Activated naive CD8-positive, alpha-beta T cell treated with anti-CD3 and anti-CD28 coated beads, Interleukin-2, amount 50 U/mL, for 24 hours (primary cell): ENCODE measurements around the gene BMPER.

Source experiments
- ATAC-seq: fragments of 150-1000 bp; cut with Tn5 transposase; one replicate; pipeline ENCODE4 v1.10.0; 2021
- DNase-seq: peaks from one replicate; pipeline ENCODE4 v3.0.0; 2021
- H3K27ac Mint-ChIP-seq: one replicate; pipeline ENCODE4 v1.8.0; 2021; ENCODE audit warnings: mild to moderate bottlenecking, mixed read lengths
- H3K27me3 Mint-ChIP-seq: one replicate; pipeline ENCODE4 v1.8.0; 2021; ENCODE audit warnings: mixed read lengths
- H3K36me3 Mint-ChIP-seq: one replicate; pipeline ENCODE4 v1.8.0; 2021; ENCODE audit warnings: low read depth, mixed read lengths
- H3K4me1 Mint-ChIP-seq: one replicate; pipeline ENCODE4 v1.8.0; 2021; ENCODE audit warnings: mixed read lengths
- H3K4me3 Mint-ChIP-seq: one replicate; pipeline ENCODE4 v1.8.0; 2021; ENCODE audit warnings: mild to moderate bottlenecking, moderate library complexity, mixed read lengths
- H3K9me3 Mint-ChIP-seq: one replicate; pipeline ENCODE4 v1.8.0; 2021; ENCODE audit warnings: mixed read lengths

Gene BMPER

GRCh38 chr7:34031156-34031555, 125.8 kb downstream of the BMPER start:
- H3K27me3 Mint-ChIP-seq, result peaks cover 2% of the 10 kb centered on the region
- H3K4me1 Mint-ChIP-seq, result no peaks in the 10 kb centered on the region
- H3K36me3 Mint-ChIP-seq, result no peaks in the 10 kb centered on the region
- no peak overlapping the region for H3K4me3 Mint-ChIP-seq
- H3K9me3 Mint-ChIP-seq, result no peaks in the 10 kb centered on the region
- no peak for DNase-seq
- ATAC-seq, result no peak
- H3K27ac Mint-ChIP-seq, result no peak overlapping the region

- H3K27ac Mint-ChIP-seq, result no peak overlapping the region
- H3K9me3 Mint-ChIP-seq, result no peaks in the 10 kb centered on the region
- no peak for ATAC-seq
- H3K4me1 Mint-ChIP-seq, result no peaks in the 10 kb centered on the region
- H3K4me3 Mint-ChIP-seq, result no peak overlapping the region
- no peaks in the 10 kb centered on the region for H3K36me3 Mint-ChIP-seq
- no peaks in the 10 kb centered on the region for H3K27me3 Mint-ChIP-seq
- DNase-seq, result no peak
These were observed 129.4 kb downstream of the BMPER start for GRCh38 chr7:34034728-34035127.

- H3K4me3 Mint-ChIP-seq, result no peak overlapping the region
- H3K4me1 Mint-ChIP-seq, result no peaks in the 10 kb centered on the region
- H3K27me3 Mint-ChIP-seq, result no peaks in the 10 kb centered on the region
- no peaks in the 10 kb centered on the region for H3K36me3 Mint-ChIP-seq
- ATAC-seq, result no peak
- H3K27ac Mint-ChIP-seq, result no peak overlapping the region
- no peak for DNase-seq
- H3K9me3 Mint-ChIP-seq, result no peaks in the 10 kb centered on the region
These were observed 130.9 kb downstream of the BMPER start for GRCh38 chr7:34036051-34036920.

GRCh38 chr7:34036972-34037792, 131.8 kb downstream of the BMPER start:
- Mint-ChIP-seq H3K4me3 (no peak overlapping the region), H3K27ac (no peak overlapping the region), H3K4me1 (no peaks in the 10 kb centered on the region), H3K27me3 (no peaks in the 10 kb centered on the region), H3K9me3 (no peaks in the 10 kb centered on the region), H3K36me3 (no peaks in the 10 kb centered on the region)
- no peak for DNase-seq
- ATAC-seq, result no peak

GRCh38 chr7:34038816-34039470, 133.6 kb downstream of the BMPER start:
- H3K9me3 Mint-ChIP-seq, result no peaks in the 10 kb centered on the region
- ATAC-seq, result no peak
- H3K4me3 Mint-ChIP-seq, result no peak overlapping the region
- no peak for DNase-seq
- H3K27ac Mint-ChIP-seq, result no peak overlapping the region
- H3K36me3 Mint-ChIP-seq, result no peaks in the 10 kb centered on the region
- H3K27me3 Mint-ChIP-seq, result no peaks in the 10 kb centered on the region
- H3K4me1 Mint-ChIP-seq, result no peaks in the 10 kb centered on the region

- Mint-ChIP-seq H3K36me3 (no peaks in the 10 kb centered on the region), H3K4me3 (no peak overlapping the region), H3K9me3 (peaks cover 3% of the 10 kb centered on the region), H3K27me3 (no peaks in the 10 kb centered on the region), H3K27ac (no peak overlapping the region), H3K4me1 (no peaks in the 10 kb centered on the region)
- ATAC-seq (no peak), DNase-seq (no peak)
These were observed 136.4 kb downstream of the BMPER start for GRCh38 chr7:34041707-34042106.

GRCh38 chr7:34042406-34042805, 137.1 kb downstream of the BMPER start:
- ATAC-seq, result no peak
- no peak for DNase-seq
- no peak overlapping the region for H3K4me3 Mint-ChIP-seq
- H3K36me3 Mint-ChIP-seq, result no peaks in the 10 kb centered on the region
- no peak overlapping the region for H3K27ac Mint-ChIP-seq
- no peaks in the 10 kb centered on the region for H3K4me1 Mint-ChIP-seq
- no peaks in the 10 kb centered on the region for H3K27me3 Mint-ChIP-seq
- peaks cover 3% of the 10 kb centered on the region for H3K9me3 Mint-ChIP-seq

- H3K4me3 Mint-ChIP-seq, result no peak overlapping the region
- peaks cover 3% of the 10 kb centered on the region for H3K9me3 Mint-ChIP-seq
- H3K27ac Mint-ChIP-seq, result no peak overlapping the region
- no peaks in the 10 kb centered on the region for H3K36me3 Mint-ChIP-seq
- no peaks in the 10 kb centered on the region for H3K4me1 Mint-ChIP-seq
- no peaks in the 10 kb centered on the region for H3K27me3 Mint-ChIP-seq
- ATAC-seq, result no peak
- no peak for DNase-seq
These were observed 138.3 kb downstream of the BMPER start for GRCh38 chr7:34043461-34044305.

- DNase-seq, result no peak
- H3K36me3 Mint-ChIP-seq, result no peaks in the 10 kb centered on the region
- peaks cover 3% of the 10 kb centered on the region for H3K9me3 Mint-ChIP-seq
- ATAC-seq, result no peak
- H3K27me3 Mint-ChIP-seq, result no peaks in the 10 kb centered on the region
- H3K27ac Mint-ChIP-seq, result no peak overlapping the region
- H3K4me1 Mint-ChIP-seq, result no peaks in the 10 kb centered on the region
- H3K4me3 Mint-ChIP-seq, result no peak overlapping the region
These were observed 138.9 kb downstream of the BMPER start for GRCh38 chr7:34044306-34044643.

GRCh38 chr7:34044734-34045353, 139.5 kb downstream of the BMPER start:
- no peak for DNase-seq
- Mint-ChIP-seq H3K4me1 (no peaks in the 10 kb centered on the region), H3K27ac (no peak overlapping the region), H3K4me3 (no peak overlapping the region), H3K9me3 (peaks cover 3% of the 10 kb centered on the region), H3K36me3 (no peaks in the 10 kb centered on the region), H3K27me3 (no peaks in the 10 kb centered on the region)
- no peak for ATAC-seq

- no peak for ATAC-seq
These were observed 143.1 kb downstream of the BMPER start for GRCh38 chr7:34048445-34048844.

GRCh38 chr7:34054075-34054474, 148.7 kb downstream of the BMPER start:
- ATAC-seq, result no peak
- Mint-ChIP-seq H3K4me3 (no peak overlapping the region), H3K27me3 (peaks cover 3% of the 10 kb centered on the region), H3K27ac (no peak overlapping the region), H3K36me3 (no peaks in the 10 kb centered on the region), H3K9me3 (no peaks in the 10 kb centered on the region), H3K4me1 (no peaks in the 10 kb centered on the region)
- no peak for DNase-seq

More at GRCh38 chr7:34048445-34048844, 143.1 kb downstream of the BMPER start:
- Mint-ChIP-seq H3K36me3 (no peaks in the 10 kb centered on the region), H3K27ac (no peak overlapping the region), H3K27me3 (no peaks in the 10 kb centered on the region), H3K4me1 (no peaks in the 10 kb centered on the region), H3K9me3 (peaks cover 3% of the 10 kb centered on the region), H3K4me3 (no peak overlapping the region)
- no peak for DNase-seq

GRCh38 chr7:34057136-34057535, 151.8 kb downstream of the BMPER start:
- H3K4me3 Mint-ChIP-seq, result no peak overlapping the region
- DNase-seq (no peak), ATAC-seq (no peak)
- H3K9me3 Mint-ChIP-seq, result no peaks in the 10 kb centered on the region
- no peaks in the 10 kb centered on the region for H3K4me1 Mint-ChIP-seq
- H3K36me3 Mint-ChIP-seq, result no peaks in the 10 kb centered on the region
- no peak overlapping the region for H3K27ac Mint-ChIP-seq
- peaks cover 3% of the 10 kb centered on the region for H3K27me3 Mint-ChIP-seq

- Mint-ChIP-seq H3K36me3 (no peaks in the 10 kb centered on the region), H3K9me3 (no peaks in the 10 kb centered on the region), H3K27me3 (peaks cover 3% of the 10 kb centered on the region), H3K27ac (no peak overlapping the region), H3K4me1 (no peaks in the 10 kb centered on the region), H3K4me3 (no peak overlapping the region)
- DNase-seq, result no peak
- no peak for ATAC-seq
These were observed 152.6 kb downstream of the BMPER start for GRCh38 chr7:34057956-34058355.
